ENCODE measurements around the gene TULP4. TPM values are rescaled to one million over a fixed set of nuclear protein-coding genes. Genes with fewer than 3 reads are reported as not detected.

Gene TULP4
- total and polyA plus RNA-seq, 2 of the 8 experiments (the other 6 are each of a cell fraction or from before 2014, with no cell fraction given): 7.7 to 51.6 TPM

Small RNA genes lying within 50 kb of the gene (small RNA-seq; reads per million reads assigned to genes)
- not detected for gene RN7SL173P (ENCODE audit: insufficient read depth)

Other genes starting within 250 kb of the TULP4 start
- 9.0 and 10.2 TPM in 2 replicates for gene SERAC1, start 144.2 kb upstream of the TULP4 start, total RNA-seq (2021; fragmentation: NEBNext Ultra II Directional; extraction: Animal tissue kit (Norgen Biotek cat#: 25700))
- 4.1 and 7.3 TPM in 2 replicates for gene SERAC1, start 144.2 kb upstream of the TULP4 start, polyA plus RNA-seq (2011; rRNA removed)
- gene GTF2H5, start 144.1 kb upstream of the TULP4 start, total RNA-seq (2021; fragmentation: NEBNext Ultra II Directional; extraction: Animal tissue kit (Norgen Biotek cat#: 25700)): 12.5 and 15.8 TPM in 2 replicates
- 2.8 and 5.1 TPM in 2 replicates for gene GTF2H5, start 144.1 kb upstream of the TULP4 start, polyA plus RNA-seq (2011; rRNA removed)
- gene TMEM181, start 247.6 kb downstream of the TULP4 start, total RNA-seq (2021; fragmentation: NEBNext Ultra II Directional; extraction: Animal tissue kit (Norgen Biotek cat#: 25700)): 18.2 and 19.0 TPM in 2 replicates
- gene TMEM181, start 247.6 kb downstream of the TULP4 start, polyA plus RNA-seq (2011; rRNA removed): 7.3 and 8.6 TPM in 2 replicates